ENCODE data around the gene METRNL.

The METRNL gene

GRCh38 chr17:83080858-83081683 lies 1.7 kb downstream of the METRNL start:
- peak; percentile 43 for DNase-seq

- DNase-seq: peak; percentile 43
Measured at GRCh38 chr17:83081684-83082201, 2.3 kb downstream of the METRNL start.

DNA sequence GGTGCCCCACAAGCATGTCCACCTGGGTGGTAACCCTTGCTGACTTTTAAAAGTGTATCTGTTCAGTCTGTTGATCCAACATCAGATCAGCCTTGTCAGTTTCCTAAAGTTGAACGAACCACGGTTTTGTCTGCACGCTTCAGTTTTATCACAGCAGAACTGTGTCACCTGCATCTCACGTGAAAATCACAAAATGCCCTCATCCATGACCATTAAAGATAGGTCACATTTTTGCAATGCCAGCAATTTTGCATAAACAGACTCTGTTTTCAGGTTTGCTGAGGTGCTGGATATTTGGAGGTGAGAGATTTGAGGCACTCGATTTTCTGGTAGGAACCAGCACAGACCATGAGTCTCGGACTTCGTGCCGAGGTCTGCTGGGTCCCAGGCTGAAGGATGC lies 3.0 kb downstream of the METRNL start:
- no peak for DNase-seq

DNA sequence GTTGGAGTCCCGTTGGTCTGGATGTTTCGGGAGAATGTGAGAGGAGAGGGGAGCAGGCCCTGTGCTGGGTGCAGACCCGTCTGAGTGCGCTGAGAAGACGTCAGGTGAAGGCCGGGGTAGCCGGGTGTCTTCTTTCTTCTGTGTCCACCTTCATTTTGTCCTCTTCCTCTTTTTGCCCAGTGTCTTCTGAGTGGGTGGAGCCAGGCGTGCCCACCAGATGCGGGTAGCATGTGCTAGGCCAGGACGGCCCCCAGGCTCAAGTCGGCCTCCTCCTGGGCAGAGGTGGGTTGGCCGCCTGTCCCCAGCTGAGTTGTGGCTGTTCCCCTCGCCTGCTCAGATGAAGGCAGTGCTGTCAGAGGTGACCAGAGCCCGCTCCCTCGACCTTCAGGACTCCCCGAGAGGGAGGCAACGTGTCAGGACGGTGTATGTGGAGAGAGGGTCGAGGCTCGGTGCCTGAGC lies 3.5 kb downstream of the METRNL start:
- no peak for DNase-seq

DNA sequence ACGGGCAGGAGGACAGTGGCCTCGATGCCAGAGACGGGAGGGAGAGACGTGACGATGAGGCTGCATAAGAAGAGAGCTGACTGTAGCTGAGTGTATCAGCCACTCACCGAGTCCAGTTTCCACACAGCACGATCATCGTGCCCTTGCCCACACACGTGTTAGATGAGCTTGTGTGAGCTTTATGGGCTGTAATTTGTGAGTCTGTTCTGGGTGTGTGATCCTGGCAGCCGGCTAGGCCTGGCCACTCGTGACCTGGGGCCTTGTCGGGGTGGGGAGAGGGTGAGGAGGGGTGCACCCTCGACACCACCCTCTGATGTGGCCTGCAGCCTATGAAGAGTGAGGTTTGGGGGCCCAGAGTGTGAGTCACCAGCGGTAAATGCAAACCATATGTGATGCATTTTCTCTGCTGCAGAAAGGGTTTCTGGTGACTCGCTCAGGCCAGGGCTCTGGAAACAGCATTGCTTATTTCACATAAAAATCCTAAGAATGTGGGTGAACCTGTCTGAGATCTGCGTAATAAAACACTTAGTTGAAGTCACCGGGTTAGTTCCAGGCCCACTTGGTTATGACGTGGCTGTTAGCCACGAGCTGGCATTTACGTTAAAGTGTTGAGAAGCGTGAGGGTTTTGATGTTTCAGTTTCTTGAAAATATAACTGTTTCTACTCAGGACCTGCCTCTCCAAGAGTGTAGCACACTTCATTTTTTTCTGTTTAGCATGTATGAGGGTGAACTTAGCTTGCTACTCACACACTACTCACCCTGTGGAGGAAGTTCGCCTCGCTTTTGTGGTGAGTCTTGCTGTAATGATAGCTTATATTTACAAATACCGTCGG lies 4.2 kb downstream of the METRNL start:
- no peak for DNase-seq

- no peak for DNase-seq
Measured at GRCh38 chr17:83084214-83084613, 4.8 kb downstream of the METRNL start.

DNA sequence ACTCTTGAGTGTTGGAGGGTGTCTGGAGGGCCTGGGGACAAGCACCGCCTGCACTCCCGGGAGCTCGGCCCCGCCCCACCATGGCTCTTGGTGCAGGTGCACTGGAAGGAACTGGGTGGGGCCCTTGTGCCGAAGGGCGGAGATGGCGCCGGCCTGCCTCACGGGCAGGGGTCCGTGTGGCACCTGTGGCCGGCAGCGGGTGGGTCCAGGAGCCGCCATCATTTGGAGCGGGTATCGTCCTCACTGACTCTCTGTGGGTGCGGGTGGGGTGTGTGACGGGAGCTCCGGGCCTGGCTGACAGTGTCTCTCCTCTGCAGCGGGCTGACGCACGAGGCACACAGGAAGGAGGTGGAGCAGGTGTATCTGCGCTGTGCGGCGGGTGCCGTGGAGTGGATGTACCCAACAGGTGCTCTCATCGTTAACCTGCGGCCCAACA lies 5.2 kb downstream of the METRNL start:
- no peak for DNase-seq

- no peak for DNase-seq
Measured at GRCh38 chr17:83085103-83085502, 5.7 kb downstream of the METRNL start.

DNA sequence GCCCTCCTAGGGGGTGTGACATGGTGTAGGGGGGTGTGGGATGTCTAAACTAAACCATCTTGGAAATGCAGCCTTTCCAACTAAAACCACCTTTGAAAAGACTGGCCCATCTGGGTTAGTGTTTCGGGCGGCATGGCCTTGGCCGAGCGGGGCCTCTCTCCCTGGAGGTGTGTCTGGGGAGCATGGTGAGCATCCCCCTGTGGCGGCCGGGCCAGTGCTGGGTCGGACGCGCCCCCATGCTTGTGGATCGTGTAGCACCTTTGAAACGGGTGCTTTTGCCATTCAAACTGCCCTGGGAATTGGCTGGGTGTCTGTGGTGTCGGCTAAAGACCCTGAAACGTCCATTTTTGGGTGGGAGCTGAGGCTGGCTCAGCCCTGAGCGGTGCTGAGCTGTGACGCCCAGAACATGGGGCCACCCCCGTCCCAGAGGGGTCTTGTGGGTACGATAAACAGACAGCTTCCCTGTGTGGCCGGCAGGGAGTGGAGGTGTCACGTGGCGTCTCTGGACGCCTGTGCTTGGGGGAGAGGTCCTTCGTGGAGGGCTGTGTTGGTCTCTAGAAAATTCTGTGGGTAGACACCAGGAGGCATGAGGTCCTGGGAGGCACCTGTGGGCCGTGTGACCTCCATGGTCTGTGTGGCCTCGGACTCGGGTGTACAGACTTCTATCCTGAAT lies 6.3 kb downstream of the METRNL start:
- no peak for DNase-seq

- no peak for DNase-seq
Measured at GRCh38 chr17:83086199-83086880, 6.9 kb downstream of the METRNL start.

- DNase-seq: peak; percentile 61
Measured at GRCh38 chr17:83086907-83087787, 7.7 kb downstream of the METRNL start.

- DNase-seq: no peak
Measured at GRCh38 chr17:83087788-83088360, 8.5 kb downstream of the METRNL start.

- no peak for DNase-seq
Measured at GRCh38 chr17:83088451-83088850, 9.0 kb downstream of the METRNL start.

DNA sequence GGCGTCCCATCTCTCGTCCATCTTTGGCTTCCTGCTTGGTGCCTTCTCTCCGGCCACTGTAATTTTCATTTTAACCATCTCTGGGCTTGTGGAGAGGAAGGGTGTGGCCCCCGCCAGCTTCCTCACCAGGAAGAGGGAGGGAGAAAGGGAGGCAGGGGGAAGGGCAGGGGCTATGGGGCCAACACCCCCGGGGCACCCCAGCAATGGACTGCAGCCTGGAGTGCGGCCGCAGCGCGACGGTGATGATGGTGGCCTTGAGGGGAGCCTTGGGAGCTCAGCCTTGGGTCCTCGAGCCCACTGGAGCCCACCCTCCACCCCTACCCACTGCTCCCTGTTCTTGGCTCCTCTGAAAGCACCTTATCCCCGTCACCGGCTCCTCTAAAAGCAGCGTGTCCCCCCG lies 9.5 kb downstream of the METRNL start:
- no peak for DNase-seq

DNA sequence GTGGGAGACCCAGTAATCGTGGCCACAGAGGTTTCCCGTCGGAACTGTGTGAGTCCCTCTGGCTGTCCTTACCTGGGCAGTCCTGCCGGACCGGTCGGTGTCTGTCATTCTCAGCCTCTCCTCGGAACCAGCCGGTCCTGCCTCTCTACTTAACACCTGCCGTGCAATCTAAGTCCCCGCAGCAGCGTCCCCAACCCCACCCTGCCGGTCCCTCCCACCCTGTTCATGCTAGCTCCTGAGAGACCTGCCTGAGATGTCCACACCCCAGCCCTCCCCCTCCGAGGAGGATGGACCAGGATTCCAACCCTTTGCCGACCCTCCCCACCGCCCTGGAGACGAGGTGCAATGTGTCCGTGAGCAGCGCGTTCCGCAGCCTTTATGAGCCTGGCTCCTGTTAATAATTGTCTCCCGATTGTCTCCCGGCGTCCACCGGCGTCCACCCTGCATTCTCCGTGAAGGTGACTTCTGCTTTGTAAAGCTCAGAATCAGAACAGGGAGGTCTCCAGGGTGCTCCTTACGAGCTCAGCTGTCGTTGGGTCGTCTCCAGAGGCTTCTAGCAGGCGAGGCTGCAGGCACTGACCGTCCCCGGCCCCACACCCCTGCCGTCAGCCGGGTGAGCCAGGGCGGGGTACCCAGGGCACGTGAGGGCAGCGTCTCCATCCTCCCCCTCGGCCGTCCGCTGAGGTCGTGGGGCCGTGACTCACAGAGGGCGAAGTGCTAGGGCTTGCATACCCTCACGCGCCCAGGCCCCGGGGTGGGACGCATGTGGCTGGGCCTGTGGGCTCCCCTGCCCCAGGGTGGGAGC lies 10.1 kb downstream of the METRNL start:
- DNase-seq: no peak

- DNase-seq: no peak
Measured at GRCh38 chr17:83090444-83091256, 11.2 kb downstream of the METRNL start.

GRCh38 chr17:83091257-83092141 lies 12.1 kb downstream of the METRNL start:
- no peak for DNase-seq

DNA sequence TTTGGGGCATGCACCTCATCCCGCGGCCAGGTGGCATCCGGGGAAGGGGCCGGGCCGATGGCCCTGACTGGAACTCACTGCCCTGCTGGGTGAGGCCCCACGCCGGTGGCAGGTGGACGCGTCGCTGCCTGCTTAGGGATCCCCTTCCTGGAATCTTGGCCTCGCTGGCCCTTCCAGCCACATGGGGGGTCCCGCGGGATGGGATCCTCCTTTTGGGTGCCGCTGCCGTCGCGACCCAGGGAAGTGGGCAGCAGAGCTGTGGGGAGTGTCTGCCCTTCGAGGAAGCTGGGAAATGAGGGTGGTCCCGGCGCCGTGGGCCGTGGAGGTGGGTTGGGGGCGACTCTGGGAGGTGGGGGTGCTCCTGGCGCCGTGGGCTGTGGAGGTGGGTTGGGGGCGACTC lies 12.8 kb downstream of the METRNL start:
- no peak for DNase-seq

Measured in retina (tissue), 1 donor.